H1 (cell line): ENCODE measurements around the gene ERGIC3.
"Not testable (repeated sequence)": the region's sequence is repeated elsewhere in the genome, so short reads cannot be mapped to it uniquely, and the experiment has no call there.

Source experiments
- EZH2 ChIP-seq: fragments of 200-600 bp; sonication (generic); IDR thresholded peaks from 2 replicates; pipeline ENCODE4 v1.7.1; 2012; ENCODE audit warnings: low read depth, mild to moderate bottlenecking, moderate library complexity, low read length, inconsistent platforms; ENCODE audit not compliant: severe bottlenecking
- GABPA ChIP-seq: IDR thresholded peaks from 2 replicates; pipeline ENCODE4 v1.6.1; 2011; ENCODE audit warnings: mild to moderate bottlenecking, low read length, moderate library complexity, borderline replicate concordance; ENCODE audit not compliant: insufficient read depth
- JUND ChIP-seq: IDR thresholded peaks from 2 replicates; pipeline ENCODE4 v1.6.1; 2011; ENCODE audit warnings: mild to moderate bottlenecking, improper control_type of control experiment, low read length
- POLR2A ChIP-seq, 2 experiments: IDR thresholded peaks; 1 replicate in 1 of 2; 2 replicates in 1 of 2; pipeline ENCODE4 v1.6.1; 2011; ENCODE audit warnings: low read depth in 2 of 2, low read length in 2 of 2, mild to moderate bottlenecking in 2 of 2; ENCODE audit errors: control extremely low read depth in 1 of 2
- RNF2 ChIP-seq: fragments of 200-900, 300-1000 bp; sonication (generic); IDR thresholded peaks from 2 replicates; pipeline ENCODE4 v1.7.1; 2016; ENCODE audit warnings: borderline replicate concordance, low read depth, mild to moderate bottlenecking, antibody characterized with exemption, low read length; ENCODE audit not compliant: poor library complexity, severe bottlenecking; ENCODE audit errors: missing control alignments
- SIRT6 ChIP-seq: IDR thresholded peaks from one replicate; pipeline ENCODE4 v1.7.1; 2012; ENCODE audit warnings: low read length, inconsistent platforms
- SIX5 ChIP-seq: IDR thresholded peaks from 2 replicates; pipeline ENCODE4 v1.6.1; 2011; ENCODE audit warnings: mild to moderate bottlenecking, low read depth, low read length
- YY1 ChIP-seq: IDR thresholded peaks from 2 replicates; pipeline ENCODE4 v1.6.1; 2011; ENCODE audit warnings: low read depth, mild to moderate bottlenecking, low read length
- TF ChIP-seq, protein P1 (sequence below), 3 experiments: IDR thresholded peaks; 1 replicate in 2 of 3; 2 replicates in 1 of 3; pipeline versions ENCODE4 v1.5.1 to v1.6.1; 2011; ENCODE audit warnings: low read length in 3 of 3, mild to moderate bottlenecking in 3 of 3, inconsistent platforms in 2 of 3, low read depth in 1 of 3, moderate library complexity in 1 of 3; ENCODE audit not compliant: insufficient read depth in 1 of 3; ENCODE audit errors: control extremely low read depth in 1 of 3
- TF ChIP-seq, protein P2 (sequence below): IDR thresholded peaks from 2 replicates; pipeline ENCODE4 v1.6.1; 2011; ENCODE audit warnings: low read length, improper control_type of control experiment

DNA sequence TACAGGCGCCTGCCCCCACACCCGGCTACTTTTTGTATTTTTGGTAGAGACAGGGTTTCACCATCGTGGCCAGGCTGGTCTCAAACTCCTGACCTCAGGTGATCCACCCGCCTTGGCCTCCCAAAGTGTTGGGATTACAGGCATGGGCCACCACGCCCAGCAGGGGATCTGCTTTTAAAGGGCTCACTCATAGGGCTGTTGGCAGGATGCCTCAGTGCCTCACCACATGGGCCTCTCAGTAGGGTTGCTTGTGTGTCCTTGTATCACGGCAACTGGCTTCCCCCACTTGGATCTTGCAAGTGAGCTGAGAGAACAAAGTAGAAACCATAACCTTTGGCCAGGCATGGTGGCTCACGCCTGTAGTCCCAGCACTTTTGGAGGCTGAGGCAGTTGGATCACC lies 3.1 kb downstream of the ERGIC3 start:
- TF ChIP-seq JUND; GABPA; EZH2; YY1; RNF2; SIX5; POLR2A (IDR thresholded peaks at IDR 0.05; ENCODE audit: control extremely low read depth in 1 of 2, low read depth in 2 of 2, low read length in 2 of 2); SIRT6: not testable (repeated sequence)
- TF ChIP-seq, protein P1, sequence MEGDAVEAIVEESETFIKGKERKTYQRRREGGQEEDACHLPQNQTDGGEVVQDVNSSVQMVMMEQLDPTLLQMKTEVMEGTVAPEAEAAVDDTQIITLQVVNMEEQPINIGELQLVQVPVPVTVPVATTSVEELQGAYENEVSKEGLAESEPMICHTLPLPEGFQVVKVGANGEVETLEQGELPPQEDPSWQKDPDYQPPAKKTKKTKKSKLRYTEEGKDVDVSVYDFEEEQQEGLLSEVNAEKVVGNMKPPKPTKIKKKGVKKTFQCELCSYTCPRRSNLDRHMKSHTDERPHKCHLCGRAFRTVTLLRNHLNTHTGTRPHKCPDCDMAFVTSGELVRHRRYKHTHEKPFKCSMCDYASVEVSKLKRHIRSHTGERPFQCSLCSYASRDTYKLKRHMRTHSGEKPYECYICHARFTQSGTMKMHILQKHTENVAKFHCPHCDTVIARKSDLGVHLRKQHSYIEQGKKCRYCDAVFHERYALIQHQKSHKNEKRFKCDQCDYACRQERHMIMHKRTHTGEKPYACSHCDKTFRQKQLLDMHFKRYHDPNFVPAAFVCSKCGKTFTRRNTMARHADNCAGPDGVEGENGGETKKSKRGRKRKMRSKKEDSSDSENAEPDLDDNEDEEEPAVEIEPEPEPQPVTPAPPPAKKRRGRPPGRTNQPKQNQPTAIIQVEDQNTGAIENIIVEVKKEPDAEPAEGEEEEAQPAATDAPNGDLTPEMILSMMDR (IDR thresholded peaks at IDR 0.05; ENCODE audit: control extremely low read depth in 1 of 3, insufficient read depth in 1 of 3, low read depth in 1 of 3, low read length in 3 of 3), result not testable (repeated sequence)
- TF ChIP-seq, protein P2, sequence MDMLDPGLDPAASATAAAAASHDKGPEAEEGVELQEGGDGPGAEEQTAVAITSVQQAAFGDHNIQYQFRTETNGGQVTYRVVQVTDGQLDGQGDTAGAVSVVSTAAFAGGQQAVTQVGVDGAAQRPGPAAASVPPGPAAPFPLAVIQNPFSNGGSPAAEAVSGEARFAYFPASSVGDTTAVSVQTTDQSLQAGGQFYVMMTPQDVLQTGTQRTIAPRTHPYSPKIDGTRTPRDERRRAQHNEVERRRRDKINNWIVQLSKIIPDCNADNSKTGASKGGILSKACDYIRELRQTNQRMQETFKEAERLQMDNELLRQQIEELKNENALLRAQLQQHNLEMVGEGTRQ, result not testable (repeated sequence)
